IPS-NIHi7 (cell line): Measurements from ENCODE around the gene PANK1.
"Not testable (repeated sequence)": the region's sequence is repeated elsewhere in the genome, so short reads cannot be mapped to it uniquely, and the experiment has no call there.

Source experiments
- DNase-seq: peaks from one replicate; pipeline ENCODE4 v3.0.0; 2012; ENCODE audit warnings: mixed read lengths; ENCODE audit errors: extremely low spot score

The PANK1 gene

DNA sequence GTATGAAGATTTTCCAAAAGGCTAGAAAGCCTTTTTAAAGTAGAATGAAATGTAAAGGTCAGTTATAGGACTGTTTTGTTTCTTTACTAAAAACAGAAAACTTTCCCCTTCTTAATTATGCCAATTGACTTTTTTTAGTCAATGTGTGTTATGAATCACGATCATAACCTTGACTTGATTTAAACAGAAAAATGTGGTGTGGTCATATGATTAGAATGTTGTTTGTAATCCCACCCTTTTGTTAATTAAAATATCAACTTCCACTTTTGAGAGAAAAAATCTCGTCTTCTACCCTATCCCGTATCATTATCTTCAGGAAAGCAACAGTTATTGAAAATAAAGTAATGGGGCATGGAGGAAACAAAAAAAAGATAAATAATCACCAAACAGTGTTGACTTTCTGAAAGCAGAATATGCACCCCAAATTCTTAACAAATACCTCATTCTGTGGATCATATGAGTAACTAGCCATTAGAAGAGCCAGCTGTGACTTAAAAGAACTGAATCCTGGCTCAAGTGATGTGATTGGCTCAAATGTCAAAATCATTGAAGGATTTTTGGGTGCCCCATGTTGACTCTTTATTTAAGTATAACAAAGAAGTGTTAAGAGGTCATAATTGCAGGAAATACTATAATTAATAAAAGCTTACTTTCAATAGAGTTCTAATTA, 77.3 kb downstream of the PANK1 start:
- no peak for DNase-seq

DNA sequence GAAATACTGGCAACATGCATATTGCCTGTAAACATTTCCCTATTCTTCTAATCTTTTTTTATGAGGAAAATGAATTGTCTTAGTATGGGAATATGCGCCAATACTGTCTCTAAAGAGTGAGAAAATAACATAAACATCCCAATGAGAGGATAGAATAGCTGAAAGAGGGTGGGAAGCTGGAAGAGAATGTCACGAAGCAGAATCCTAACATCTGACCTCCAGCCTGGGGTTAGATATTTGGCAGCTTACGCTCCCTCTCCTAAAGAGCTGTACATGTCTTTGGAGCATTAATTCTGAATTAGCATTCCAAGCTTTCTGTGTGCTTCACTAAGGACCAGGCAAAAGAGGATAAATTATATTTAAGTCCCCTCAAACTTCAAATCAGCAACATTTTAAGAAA, 78.0 kb downstream of the PANK1 start:
- DNase-seq, result no peak

DNA sequence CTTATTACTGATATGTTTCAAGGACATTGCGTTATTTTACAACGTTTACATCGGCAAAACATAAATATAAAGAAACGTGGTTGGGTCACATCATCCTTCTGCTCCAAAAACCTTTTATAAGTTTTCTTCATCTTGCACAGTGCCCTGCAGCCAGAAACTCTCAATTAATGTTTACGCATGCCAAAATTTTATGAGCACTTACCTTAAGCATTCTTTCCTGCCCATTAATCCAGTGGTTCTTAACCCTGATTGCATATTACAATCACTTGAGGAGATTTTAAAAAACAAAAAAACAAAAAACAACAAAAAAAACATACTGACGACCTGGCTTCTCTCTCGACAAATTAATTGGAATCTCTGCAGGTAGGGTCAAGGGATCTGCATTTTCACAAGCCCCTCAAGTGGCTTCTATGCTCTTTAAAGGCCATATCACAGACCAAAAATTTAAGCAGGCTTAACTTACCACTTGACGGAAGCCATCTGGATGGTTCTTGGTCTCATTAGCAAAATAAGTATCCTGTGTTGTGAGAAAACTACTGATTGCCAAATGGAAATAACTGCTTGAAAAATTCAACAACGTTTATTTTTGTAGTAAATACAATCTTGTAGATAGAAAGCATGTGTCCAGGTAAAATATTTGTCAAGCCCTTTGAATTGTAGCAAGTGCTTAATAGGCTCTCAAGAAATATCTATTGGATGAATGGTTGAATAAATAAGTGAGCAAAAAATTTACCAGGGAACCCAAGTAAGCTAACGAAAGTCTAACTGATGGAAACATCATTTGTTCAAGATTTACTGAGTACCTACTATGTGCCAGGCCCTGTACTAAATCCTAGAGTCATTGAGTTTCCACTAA, 78.7 kb downstream of the PANK1 start:
- no peak for DNase-seq

DNA sequence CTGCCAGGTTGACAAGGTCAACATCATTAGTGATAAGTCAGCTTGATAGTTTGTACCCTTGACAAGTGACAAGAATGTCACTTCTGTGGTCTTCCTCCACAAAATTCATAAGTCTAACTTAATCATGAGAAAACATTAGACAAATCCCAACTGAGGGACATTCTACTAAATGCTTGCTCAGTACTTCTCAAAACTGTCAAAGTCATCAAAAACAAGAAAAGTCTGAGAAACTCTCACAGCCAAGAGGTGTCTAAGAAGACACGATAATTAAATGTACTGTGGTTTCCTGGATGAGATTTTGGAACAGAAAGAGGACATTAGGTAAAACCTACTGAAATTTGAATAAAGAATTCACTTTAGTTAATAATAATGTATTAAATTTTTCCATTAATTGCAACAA, 79.9 kb downstream of the PANK1 start:
- DNase-seq, result no peak

DNA sequence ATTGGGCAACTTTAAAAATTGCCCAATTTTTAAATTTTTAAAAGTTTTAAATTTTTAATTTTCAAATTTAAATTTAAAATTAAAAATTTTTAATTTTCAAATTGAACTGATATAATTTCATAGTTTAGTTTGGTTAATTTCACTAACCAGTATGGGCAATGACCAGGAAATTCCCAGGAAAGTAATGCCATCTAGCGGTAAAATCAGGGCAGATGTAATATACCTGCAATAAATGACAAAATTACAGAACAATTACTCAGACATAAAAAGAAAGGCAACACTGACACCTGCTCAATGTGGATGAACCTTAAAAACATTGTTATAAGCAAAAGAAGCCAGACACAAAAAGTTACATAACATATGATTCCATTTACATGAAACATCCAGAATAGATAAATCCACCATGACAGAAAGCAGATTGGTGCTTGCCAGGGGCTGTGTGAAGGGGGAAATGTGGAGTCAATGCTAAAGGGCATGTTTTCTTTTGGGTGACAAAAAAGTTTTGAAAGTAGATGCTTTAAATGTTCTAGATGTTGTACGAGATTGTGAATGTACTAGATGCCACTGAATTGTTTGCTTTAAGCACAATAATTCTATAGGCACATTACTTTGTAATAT, 81.1 kb downstream of the PANK1 start:
- peak; percentile 32 for DNase-seq

DNA sequence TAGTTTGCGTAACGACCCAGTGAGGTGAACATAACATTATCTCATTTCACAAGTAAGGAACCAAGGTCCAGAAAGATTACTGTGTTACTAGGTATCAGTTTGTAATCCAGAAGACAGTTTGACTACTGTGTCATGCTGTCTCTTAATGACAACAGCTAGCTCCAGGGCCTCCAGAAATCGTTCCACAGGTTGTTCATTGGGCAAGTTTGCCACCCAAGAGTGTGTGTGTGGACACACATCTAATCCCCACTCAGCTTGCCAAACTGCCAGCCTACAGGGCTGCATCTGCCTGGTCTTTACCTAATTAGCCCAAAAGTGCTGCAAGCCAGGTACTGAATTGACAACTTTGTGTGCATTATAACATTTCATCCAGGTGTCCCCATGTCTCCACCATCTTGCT, 81.7 kb downstream of the PANK1 start:
- no peak for DNase-seq

- no peak for DNase-seq
Observed at GRCh38 chr10:89556600-89556999, 88.4 kb downstream of the PANK1 start.

GRCh38 chr10:89555688-89556445, 89.2 kb downstream of the PANK1 start:
- DNase-seq, result no peak

GRCh38 chr10:89554433-89554832, 90.6 kb downstream of the PANK1 start:
- no peak for DNase-seq

DNA sequence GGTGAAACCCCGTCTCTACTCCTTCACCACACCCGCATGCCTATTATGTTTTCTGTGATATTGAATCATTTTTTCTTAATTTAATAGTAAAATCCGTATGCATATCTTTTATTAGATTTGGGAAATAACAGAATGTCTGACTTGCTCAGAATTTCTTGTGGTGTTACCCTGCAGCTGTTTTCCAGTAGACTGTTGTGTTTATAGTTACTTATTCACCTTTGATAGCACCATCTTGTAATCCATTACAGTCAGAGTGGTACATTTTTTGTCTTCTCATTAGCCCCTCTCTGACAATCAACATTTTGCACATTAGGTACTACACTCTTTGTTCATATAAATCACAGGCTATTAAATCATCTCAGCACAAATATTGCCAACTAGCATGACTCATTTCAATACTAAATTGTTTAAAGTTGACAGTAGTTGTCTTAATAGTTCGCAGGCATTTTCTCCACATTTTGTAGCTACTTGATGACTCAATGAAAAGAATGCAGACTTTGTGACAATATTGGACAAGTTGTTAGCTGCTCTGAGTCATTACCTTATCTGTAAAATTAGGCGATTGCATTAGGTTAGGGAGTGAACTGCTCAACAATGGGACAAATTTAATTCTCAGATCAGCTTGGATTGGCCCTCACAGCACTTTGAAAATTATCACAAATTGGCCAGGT, 91.8 kb downstream of the PANK1 start:
- no peak for DNase-seq

GRCh38 chr10:89552213-89552612, 92.8 kb downstream of the PANK1 start:
- no peak for DNase-seq

DNA sequence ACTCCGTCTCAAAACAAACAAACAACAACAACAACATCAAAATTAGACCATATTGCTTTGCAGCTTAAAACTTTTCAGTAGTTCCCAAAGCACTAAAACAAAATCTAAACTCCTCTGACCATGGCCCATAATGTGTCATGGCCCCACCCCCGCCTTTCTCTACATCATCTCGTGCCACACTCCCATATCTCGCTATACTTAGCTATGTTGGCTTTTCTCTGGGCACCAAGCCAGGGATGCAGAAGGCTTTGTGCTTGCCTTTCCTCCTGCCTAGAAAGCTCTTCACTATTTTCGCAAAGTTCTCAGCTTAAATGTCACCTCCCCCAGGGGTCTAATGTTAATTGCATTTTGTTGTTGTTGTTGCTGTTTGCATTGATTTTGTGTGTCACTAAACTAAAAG, 94.5 kb downstream of the PANK1 start:
- no peak for DNase-seq

DNA sequence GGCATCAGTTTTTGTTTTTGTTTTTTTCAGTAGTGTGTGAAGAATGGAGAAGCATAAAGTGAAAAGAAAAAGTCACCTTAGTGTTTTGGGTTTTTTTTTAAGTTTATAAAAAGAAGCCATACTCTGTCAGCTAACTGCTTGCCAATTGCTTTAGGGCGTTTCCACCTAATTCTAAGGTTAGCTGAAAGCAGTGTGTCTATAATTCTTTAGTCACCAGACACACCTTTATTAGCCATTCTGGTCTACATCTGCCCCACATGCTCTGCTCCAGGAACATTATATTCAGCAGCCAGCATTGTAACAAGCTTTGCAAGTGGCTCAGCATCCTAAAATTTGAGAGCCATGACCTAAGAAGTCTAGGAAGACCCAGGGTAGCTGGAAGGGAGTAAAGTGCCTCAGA, 95.5 kb downstream of the PANK1 start:
- no peak for DNase-seq

DNA sequence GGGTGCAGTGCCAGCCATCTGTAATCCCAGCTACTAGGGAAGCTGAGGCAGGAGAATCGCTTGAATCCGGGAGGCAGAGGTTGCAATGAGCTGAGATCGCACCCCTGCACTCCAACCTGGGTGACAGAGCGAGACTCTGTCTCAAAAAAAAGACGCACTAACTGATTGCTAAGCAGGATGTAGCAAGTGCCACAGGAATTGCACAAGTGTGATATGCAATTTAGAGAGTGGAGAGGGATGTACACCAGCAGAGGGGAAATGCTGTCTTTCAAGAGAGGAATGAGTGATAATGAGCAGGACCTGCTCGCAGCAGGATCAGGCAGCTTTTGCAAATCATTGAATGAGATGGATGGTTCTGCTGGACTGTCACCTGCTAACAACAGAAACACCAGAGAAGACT, 96.4 kb downstream of the PANK1 start:
- no peak for DNase-seq

GRCh38 chr10:89547853-89548513, 97.1 kb downstream of the PANK1 start:
- DNase-seq, result no peak

DNA sequence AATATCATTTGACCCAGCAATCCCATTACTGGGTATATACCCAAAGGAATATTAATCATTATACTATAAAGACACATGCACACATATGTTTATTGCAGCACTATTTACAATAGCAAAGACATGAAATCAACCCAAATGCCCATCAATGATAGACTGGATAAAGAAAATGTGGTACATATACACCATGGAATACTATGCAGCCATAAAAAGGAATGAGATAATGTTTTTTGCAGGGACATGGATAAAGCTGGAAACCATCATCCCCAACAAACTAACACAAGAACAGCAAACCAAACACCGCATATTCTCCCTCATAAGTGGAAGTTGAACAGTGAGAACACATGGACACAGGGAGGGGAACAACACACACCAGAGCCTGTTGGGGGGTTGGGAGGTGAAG, 98.4 kb downstream of the PANK1 start:
- DNase-seq, result not testable (repeated sequence)

DNA sequence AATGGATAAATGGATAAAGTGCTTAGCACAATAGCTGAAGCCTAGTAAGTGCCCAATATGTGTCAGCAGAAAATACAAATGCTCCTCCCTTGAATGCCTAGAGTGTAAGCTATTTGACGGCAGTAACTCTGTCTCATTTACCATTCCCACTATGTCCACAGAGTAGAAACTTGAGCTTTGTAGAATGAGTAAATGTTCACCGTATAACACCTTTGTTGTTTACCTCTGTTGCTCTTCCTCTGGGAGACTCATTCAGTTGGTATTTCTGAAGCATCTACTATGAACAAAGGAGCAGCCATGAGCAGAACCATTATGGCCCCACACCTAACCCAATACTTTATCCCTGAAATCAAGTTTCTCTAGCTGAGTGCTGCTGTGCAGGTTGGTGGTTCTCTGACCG, 101.2 kb downstream of the PANK1 start:
- DNase-seq, result no peak

GRCh38 chr10:89540420-89540949, 104.6 kb downstream of the PANK1 start:
- no peak for DNase-seq

DNA sequence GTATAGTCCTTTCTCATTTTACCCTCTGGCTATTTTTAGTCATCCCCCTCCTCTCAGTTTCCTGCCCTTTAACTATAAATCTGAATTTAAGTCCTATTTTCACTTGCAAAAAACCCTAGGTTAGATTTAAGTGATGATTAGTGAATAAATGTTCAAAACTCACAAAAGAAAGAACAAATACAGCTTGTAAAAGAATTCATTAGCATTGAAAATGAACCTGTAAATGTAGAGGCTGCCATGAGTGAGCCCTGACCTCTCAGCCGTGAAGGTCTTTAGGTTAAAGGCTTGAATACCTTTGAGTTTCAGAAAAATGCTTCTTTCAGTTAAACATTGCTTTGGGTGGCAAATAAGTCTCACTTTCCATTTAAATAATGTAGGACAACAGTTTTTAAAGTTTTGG, 107.7 kb downstream of the PANK1 start:
- no peak for DNase-seq

DNA sequence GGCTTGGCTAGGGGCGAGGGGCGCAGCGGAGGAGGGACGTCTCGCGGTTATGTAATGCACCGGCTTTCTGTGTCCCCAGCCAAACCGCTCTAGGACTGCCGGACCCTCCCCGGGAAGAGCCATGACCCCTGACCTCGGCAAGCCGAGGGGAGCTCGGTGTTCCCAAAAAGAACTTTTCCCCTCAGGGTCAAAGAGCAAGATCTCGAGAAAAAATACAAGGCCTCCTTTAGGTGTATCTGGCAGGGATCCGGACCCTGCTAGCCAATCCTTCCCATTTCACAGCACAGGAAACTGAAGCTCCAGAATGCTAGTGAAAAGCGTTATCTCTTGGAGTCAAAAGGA, 109.1 kb downstream of the PANK1 start:
- no peak for DNase-seq
